ENCODE data around the gene MRPL12.

DNA sequence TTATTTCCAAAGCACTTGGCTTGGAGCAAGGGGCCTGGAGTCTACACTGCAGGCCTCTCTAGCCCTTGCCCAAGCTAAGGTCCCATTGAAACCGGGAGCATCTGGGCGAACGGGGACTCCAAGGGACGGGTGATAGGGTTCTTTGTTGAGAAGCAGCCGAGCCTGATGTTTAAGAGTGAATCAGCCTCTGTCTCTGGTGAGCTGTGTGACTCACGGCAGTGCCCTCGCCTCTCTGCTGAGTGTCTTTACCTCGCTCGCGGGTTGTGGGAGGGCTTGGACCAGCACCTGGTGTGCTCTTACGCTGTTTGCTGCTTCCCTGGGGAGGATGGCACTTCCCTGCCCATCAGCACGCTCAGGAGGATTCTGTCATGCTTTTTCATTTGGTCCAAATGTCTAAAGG, 18.1 kb upstream of the MRPL12 start:
- TF ChIP-seq EZH2 (optimal IDR thresholded peaks at IDR 0.05; ENCODE audit: low read depth, low read length) (no peak), EZH2phosphoT487 (IDR thresholded peaks at IDR 0.05; ENCODE audit: low read length) (no peak)
- TF ChIP-seq, protein P1, sequence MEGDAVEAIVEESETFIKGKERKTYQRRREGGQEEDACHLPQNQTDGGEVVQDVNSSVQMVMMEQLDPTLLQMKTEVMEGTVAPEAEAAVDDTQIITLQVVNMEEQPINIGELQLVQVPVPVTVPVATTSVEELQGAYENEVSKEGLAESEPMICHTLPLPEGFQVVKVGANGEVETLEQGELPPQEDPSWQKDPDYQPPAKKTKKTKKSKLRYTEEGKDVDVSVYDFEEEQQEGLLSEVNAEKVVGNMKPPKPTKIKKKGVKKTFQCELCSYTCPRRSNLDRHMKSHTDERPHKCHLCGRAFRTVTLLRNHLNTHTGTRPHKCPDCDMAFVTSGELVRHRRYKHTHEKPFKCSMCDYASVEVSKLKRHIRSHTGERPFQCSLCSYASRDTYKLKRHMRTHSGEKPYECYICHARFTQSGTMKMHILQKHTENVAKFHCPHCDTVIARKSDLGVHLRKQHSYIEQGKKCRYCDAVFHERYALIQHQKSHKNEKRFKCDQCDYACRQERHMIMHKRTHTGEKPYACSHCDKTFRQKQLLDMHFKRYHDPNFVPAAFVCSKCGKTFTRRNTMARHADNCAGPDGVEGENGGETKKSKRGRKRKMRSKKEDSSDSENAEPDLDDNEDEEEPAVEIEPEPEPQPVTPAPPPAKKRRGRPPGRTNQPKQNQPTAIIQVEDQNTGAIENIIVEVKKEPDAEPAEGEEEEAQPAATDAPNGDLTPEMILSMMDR (IDR thresholded peaks at IDR 0.05; ENCODE audit: low read length) = no peak

Data from MM.1S (cell line).